Stimulated activated CD8-positive, alpha-beta memory T cell treated with anti-CD3 and anti-CD28 coated beads, Interleukin-7, amount 100 ng/mL, for 24 hours (primary cell): ENCODE measurements around the gene DHRS9.
"Not testable (repeated sequence)": the region's sequence is repeated elsewhere in the genome, so short reads cannot be mapped to it uniquely, and the experiment has no call there.

Experiments
- DNase-seq: peaks from one replicate; pipeline ENCODE4 v3.0.0-alpha.2; 2020; ENCODE audit warnings: low read depth

DHRS9 gene

DNA sequence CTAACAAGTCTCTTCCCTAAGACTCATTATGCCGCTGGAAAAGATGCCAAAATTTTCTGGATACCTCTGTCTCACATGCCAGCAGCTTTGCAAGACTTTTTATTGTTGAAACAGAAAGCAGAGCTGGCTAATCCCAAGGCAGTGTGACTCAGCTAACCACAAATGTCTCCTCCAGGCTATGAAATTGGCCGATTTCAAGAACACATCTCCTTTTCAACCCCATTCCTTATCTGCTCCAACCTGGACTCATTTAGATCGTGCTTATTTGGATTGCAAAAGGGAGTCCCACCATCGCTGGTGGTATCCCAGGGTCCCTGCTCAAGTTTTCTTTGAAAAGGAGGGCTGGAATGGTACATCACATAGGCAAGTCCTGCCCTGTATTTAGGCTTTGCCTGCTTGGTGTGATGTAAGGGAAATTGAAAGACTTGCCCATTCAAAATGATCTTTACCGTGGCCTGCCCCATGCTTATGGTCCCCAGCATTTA lies 26.3 kb downstream of the DHRS9 start:
- no peak for DNase-seq

DNA sequence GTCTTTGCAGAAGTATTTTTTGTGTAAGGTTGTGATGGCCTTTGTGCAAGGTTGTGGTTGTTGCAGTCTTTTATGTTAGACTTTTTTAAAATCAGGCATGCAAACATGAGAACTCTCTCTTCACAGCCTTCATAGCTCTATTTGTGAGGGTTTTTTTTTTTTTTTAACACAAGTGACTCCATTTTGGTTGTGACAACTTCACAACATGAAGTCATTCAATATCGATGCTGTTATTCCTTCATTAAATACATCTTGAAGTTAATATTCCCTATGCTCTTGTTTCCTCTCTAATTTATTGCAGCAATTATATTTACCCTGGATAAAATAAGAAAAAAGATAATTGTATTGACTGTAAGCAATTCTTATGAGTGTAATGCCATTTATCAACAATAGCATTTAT lies 35.5 kb downstream of the DHRS9 start:
- DNase-seq = no peak

DNA sequence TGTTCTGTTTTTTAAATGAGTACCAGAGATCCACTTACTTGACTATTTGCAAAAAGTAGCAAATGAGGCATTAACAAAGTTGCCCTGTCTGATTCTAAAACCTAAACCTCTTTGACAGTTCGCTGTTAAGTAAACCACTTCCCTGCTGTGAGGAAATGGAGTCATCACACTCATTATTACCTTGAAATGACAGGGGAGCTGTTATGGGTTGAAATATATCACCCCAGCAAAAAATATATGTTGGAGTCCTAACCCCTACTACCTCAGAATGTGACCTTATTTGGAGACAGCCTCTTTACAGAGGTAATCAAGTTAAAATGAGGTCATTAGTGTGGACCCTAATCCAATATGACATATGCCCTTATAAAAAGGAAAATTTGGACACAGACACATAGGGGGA lies 36.1 kb downstream of the DHRS9 start:
- DNase-seq = no peak

DNA sequence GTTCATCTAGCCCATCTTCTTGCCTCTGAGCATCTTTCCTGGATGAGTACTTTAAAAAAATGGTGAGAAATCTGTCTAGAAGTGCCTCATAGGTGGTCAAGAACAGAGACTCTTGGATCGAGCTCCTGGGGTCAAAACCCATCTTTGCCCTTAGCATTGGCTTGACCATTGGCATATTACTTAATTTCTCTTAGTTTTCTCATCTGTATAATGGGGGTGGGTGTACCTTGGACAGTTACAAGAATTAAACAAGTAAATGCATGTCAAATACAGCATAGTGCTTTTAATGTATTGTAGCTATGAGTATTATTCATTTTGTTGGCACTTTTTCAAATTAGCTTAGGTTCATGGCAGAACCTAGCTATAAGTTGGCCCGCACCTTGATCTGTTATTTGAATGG lies 36.8 kb downstream of the DHRS9 start:
- DNase-seq = no peak

DNA sequence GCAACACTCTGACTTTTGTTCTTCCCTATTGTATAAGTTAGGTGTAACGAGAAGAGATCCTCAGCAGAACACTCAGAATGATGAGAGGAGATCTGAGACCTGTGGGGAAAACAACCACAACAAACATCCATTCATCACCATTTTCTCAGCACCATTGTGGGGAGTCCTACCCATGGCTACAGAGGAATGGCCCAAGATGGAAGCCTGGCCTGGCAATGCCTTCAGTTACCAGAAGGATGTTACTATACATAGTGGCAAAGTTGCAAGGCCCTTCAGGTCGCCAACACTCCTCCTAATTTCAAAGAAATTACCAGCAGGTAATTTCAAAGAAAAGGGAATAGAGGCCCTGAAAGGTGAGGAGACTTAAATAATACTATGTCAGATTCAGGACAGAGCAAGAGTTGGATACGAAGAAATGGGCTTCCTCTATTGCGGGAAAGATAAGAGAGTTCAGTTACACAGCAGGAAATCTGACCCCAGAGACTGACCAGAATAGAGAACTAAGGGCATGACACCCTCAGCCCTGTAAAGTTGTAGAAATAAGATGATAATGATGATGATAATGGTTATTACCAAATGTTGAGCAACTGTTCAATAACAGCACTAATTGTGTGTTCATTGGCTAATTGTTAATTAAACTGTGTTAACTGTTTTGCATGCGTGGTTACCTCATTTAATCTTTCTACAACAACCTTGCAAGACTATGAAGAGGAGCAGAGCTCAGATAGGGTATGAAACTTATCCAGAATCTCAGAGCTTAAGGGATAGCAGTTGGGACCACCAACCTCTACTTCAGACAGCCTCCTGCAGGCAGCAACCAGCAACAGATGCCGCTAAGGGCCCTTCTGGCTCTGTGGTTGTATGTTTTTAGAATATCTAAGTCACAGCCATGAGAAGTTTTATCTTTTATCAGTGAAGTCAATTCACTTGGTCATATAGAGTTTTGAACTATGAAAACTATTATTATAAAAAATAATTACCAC lies 37.5 kb downstream of the DHRS9 start:
- no peak for DNase-seq

DNA sequence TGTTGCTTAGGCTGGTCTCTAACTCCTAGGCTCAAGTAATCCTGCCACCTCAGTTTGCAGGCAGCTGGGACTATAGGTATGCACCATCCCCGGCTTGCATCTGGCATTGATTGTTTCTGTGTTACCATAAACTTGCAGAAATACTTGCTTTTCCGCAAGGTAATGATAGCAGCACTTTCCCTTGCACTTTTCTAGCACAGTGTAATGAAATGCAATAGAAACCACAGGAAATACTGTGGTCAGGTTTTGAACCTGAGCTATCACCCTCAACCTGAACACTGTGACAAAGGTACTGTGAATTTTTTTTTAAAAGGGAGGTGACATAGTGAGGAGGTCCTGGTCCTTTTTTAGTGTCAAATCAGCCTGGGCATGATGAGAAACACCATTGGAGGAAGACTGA lies 38.3 kb downstream of the DHRS9 start:
- DNase-seq = no peak

DNA sequence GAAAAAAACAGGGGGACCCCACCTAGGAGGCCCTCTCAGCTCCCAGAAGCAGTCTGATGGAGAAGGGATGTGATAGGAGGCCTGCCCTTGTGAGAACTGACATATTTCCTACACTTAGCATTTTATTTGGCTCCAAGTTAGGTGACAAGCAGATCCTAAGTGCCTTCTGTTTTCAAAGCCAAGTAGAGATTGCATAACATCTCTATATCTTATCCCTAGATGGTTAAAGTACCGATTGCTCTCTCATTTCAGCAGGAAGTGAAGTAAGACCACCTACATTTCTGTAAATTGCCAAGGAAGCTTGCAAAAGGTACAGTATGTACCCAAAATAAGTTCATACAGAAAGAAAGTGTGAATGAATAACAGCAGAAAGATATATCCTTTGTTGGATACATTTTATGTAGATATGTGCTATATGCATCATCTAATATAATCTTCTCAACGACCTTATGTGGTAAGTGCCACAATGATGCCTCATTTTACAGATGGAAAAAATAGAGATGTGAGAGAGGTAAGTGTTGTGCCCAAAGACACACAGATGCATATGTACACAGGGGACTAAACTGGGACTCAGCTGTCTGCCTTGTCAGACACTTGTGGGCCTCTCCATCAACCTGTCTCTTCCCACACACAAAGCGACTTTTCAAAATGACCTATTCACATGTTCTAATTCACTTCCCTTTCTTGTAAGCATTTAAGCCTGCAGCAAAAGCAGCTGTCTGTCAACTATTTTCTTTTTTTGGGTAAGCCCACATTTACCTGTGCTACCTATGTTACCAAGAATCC lies 38.9 kb downstream of the DHRS9 start:
- no peak for DNase-seq

DNA sequence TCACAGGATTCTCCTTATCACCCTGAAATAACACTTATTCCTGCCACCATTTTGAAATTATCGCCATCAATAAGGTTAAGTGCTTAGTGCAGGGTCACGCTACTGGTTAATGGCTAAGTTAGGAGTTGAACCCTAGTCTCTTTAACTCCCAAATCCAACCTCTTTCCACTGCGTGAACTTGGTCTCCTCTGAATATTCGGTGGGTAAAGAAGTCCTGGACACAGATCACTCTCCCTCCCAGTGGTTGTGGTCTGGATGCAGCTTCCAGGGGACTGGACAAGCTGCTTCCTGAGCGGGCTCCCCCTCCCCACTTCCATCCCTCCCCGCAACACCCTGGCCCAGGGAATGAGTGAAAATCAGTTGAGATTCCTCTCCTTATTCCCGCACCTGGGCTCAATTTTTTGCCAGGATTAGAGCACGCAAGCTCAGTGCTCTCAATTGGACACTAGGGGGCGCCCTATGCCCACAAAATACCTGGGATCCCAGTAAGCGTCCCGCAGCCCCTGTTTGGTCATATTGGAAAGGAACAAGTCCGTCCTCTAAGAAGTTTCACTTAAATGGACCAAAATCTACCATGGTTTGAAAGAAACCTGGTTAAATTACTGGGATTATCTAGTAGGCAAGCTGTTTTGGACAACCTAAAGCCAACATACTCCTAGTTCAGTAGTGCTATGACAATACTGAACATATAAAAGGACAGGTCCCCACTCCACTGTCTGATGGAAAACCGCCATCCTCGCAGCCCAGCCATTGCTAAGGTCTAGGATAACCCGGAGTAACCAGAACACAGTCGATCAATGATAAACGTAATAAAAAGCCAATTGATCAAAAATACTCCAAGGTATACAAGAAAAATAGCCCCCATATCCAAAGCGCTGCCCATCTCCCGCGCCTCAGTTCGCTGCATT lies 40.4 kb downstream of the DHRS9 start:
- peak; percentile 59 for DNase-seq

DNA sequence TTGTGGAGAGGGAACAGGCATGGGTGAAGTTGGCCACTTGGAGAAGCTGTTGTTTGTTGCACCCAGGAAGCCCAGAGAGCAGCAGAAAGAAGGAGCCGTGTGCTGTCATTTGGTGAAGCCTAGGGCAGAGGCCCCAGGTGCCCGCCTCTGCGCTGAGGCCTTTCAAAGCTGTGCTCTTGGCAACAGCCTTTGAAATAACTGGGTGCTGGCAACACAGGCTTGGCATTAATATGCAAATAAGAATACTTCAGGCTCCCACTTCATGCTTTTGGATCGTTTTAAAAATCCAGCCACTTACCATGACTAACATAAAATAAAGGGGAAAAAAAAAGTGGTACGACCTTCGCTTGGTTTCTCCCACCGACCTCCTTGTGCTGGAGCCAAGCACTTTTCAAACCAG lies 41.1 kb downstream of the DHRS9 start:
- DNase-seq = no peak

DNA sequence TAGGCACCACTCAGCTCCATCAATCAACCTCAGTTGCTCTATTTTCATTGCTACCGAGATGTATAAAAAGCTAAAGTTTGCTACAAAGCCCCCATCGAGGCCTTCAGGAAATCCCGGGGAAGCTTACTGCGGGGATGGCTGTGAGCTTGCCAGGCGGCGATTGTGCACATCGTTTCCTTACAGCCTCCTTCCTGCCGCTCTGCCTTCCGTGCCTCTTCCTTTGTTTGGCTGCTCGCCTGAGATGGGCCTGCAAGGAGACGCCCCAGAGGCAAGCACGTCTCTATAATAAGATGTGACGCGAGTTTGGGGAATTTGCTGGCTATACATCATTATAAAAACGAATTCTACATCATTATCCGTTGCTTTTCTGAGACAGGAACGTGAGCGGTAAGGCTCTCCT lies 41.6 kb downstream of the DHRS9 start:
- no peak for DNase-seq

DNA sequence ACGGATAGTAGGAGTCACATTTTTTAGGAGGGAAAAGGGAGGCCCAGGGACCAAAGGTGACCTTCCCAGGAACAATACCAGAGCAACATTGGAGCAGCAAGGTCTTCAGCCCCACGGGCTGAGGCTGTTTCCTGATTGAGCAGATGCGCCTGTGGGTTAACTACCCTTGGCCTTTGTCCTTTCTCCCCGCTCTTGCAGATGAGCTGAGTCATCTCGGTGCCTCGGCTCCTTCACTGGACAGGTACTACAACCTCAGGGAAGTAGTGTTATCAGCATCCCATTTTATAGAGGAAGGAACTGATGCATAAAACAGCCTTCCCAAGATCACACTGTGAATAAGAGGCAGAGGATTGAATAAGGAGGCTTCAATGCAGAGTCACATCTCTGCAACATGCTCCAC lies 43.5 kb downstream of the DHRS9 start:
- DNase-seq = no peak

DNA sequence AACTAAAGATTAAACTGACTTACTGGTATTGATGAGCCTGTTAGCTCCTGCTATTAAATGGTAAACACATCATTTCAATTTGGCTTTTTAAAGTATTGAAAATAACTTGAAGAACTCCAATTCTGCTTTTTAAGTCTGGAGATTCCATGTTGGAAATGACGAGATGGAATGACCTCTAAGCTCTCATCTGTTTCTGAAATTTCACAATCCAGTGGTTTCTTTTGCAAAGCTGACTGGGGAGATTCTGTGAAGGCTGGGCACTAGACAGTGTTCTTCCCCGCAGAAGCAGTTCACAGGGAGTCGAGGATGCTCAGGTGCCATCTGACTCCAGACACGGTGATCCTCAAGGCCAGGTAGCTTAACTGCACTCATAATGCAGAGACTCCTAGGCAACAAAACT lies 44.7 kb downstream of the DHRS9 start:
- DNase-seq = no peak

DNA sequence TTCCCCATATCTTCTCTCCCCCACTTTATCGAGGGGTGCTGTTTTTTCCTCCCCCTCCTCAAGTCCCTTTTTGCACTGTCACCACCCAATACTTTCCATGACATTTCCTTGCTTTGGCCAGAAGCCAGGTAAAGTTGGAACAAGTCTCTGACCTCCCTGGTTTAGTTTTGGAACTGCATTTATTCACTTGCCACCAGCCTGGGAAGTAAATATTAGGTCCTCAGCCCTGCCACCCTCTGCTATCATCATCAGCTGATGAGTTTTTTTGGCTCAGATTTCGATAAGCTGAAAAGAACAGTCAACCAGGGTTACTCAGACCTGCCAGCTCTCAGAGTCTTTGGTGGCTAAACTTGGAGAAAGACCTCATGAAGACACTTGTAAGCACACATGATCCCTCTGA lies 47.0 kb downstream of the DHRS9 start:
- no peak for DNase-seq

DNA sequence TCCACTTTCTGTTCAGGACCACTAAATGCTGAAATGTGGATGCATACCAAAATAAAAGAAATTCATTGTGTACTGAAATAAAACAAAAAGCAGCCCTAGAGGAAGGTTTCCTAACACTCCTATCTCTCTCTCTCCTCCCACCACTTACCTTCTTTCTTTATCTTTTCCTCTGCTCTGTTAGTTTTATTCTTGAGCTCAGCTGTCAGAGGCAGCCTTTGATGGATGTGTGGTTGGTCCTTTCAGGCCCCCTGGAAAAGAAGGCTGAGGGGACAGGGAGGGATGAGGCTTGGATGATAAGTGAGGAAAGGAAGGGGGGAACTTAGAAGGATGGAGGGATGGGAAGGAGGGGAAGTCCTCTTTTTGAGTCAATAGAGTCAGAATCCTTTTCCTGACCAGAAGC lies 47.6 kb downstream of the DHRS9 start:
- no peak for DNase-seq

DNA sequence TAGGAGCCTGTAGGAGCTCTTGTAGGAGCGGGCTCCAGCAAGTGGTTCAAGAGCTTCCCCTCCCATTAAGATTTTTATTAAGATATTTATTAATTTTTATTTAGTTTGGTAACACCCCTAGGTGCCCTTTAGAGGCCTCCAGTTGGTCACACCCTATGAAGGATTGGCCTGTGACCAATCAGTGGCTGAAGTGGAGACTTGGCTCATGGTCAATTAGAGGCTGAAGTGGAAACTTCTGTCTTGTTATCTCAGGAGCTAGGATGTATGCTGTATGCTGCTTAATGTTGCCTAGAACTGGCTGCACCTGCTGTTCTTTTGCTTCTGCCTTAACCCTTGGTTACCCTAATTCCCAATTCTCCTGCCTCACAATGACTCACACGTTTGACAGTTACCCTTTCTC lies 48.7 kb downstream of the DHRS9 start:
- no peak for DNase-seq

DNA sequence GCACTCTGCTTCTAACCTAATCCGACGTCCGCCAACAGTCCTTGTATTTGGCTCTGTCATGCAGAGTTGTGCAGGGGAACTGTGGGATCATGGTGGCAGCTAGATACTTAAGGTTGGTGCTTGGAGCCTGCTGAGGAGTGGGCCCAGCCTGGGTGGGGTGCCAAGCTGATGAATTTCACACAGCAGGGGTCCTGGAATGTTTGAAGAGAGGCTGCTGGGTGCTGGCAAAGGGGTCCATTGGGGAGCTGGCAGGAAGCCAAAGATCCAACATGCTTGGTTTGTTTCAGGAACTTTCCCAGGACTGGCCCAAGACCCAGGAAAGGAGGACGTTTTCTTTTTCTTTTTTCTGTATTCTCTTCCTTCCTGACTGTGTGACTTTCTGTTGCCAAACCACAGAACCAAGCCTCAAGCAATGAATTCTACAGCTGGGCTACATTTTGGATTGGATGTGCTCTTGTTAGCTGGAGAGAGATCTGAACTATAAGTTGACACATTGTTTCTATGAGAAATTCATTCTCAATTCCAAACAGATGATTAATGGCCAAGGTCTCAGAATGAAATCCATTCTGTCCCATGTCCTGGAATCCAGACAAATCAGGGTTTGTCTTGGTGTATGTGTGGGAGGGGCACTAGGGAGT lies 49.9 kb downstream of the DHRS9 start:
- DNase-seq = no peak

DNA sequence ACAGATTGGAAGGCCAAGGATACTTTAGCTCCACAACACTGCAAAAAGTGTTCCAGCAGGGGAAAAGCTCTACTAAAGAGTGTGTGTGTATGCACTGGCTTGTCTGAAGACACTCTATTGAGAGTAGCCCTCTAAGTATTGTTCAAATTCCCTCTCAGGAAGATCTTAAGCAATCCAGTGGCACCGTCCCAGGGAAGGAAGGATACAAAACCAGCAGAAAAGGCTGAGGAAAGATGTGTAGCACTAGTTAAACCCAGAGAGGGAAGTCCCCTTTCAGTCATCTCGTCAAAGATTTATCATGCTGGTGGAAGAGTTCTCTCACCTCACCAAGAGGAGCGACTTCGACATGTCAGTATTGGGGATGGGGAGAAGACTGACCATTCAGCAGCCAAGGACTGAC lies 50.5 kb downstream of the DHRS9 start:
- DNase-seq = no peak

DNA sequence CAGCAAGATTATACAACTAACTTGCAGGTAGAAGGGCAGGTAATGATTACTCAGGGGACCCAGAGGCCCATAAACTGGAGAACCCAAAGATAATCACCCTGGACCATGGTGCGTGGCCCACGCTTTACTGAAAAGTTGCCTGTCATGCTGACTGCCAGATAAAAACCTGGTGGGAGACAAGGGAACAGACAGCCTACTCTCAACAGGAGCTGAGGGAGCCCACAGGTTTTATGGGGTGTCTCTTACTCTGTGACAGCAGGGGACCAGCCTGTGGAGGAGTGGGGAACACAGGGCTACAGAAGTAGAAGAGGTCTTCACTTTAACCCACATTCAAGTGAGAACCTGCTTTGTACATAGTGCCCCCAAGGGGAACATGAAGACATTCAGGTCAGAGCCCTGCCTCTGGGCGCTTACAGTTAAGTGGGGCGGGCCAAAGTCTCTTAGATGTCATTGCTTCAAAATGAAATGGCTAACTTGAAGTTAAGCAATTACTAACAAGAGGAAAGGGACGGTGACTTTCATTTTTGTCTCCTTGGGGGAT lies 60.4 kb downstream of the DHRS9 start:
- no peak for DNase-seq

DNA sequence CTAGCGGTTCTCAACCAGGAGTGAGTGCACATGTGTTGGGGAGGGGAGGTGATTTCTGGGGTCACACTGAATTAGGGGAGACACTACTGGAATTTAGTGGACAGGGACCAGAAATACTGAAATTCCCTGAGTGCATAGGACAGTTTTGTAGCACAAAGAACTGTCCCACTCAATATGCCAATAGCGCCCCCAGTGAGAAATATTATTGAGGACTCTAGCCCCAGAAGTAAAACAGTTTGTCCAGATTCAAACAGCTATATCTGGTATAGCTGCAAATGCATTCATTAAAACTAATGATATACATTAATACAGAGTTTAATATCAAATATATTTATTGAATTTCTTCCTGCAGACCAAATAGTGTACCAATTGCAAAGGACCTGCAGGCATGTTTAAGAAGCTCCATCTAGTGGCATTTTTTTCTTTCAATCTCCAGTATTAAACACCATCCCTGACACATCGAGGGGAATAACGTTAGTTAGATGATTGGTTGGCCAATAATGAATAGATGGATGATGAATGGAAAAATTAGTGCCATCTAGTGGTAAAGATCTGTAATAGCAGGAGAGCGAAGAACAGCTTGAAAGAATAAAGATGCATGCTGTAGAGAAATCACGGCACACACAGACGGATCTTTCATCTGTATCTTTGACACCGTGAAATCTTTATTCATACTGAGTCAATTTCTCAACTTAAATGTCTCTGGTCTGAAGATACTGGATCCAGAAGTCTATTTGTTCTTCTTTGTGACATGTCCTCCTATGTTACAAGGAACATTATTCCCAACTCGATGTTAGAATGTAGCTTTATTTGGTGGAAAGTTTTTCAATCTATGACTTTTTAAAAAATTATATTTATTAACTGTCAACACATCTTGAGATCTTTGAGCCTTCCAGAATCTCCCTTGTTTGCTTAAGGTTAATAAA lies 62.5 kb downstream of the DHRS9 start:
- no peak for DNase-seq

DNA sequence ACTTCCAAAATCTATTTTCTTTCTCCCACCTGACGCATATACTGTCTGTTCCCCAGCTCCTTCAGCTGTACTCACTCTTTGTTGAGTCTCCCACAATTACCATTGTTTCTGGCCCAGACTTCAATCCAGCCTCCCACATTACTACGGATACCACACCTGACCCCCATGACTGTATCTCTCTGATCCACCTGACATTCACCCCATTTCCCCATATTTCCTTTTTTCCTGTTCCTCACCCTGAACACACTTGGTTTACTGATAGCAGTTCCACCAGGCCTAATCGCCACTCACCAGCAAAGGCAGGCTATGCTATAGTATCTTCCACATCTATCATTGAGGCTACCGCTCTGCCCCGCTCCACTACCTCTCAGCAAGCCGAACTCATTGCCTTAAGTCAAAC lies 64.9 kb downstream of the DHRS9 start:
- not testable (repeated sequence) for DNase-seq
